ENCODE results near the gene RASD1.

DNA sequence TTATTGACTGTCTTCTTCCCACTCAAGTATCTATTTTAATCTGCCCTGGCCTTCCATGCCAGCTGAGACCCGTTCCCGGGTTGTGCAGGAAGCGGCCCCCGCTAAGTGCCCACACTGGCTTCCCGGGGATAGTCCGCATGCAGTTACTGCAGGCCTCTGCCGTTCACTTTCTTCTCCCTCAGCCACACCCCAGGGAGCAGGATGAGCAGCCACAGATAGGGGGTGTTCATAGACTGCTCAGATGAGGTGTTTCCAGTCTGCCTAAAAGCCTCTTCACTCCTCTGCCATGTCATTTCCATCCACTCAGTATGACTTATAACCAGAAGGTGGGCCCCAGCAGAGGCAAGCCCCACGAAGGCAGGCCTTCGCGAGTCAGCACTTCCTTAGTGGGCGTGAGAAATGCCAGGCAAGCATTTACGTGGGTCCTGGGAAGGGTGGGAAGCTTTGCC lies 11.7 kb downstream of the RASD1 start:
- TF ChIP-seq, protein P1, sequence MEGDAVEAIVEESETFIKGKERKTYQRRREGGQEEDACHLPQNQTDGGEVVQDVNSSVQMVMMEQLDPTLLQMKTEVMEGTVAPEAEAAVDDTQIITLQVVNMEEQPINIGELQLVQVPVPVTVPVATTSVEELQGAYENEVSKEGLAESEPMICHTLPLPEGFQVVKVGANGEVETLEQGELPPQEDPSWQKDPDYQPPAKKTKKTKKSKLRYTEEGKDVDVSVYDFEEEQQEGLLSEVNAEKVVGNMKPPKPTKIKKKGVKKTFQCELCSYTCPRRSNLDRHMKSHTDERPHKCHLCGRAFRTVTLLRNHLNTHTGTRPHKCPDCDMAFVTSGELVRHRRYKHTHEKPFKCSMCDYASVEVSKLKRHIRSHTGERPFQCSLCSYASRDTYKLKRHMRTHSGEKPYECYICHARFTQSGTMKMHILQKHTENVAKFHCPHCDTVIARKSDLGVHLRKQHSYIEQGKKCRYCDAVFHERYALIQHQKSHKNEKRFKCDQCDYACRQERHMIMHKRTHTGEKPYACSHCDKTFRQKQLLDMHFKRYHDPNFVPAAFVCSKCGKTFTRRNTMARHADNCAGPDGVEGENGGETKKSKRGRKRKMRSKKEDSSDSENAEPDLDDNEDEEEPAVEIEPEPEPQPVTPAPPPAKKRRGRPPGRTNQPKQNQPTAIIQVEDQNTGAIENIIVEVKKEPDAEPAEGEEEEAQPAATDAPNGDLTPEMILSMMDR (IDR thresholded peaks at IDR 0.05; ENCODE audit: low read depth, low read length, poor library complexity, severe bottlenecking) = no peak
- no peak for TF ChIP-seq EZH2phosphoT487 (IDR thresholded peaks at IDR 0.05; ENCODE audit: borderline replicate concordance, low read length)
